ENCODE data around the gene VPS51. TPM values are rescaled to one million over a fixed set of nuclear protein-coding genes. Genes with fewer than 3 reads are reported as not detected.
"Not testable (repeated sequence)": the region's sequence is repeated elsewhere in the genome, so short reads cannot be mapped to it uniquely, and the experiment has no call there.

VPS51 gene
- total and polyA plus RNA-seq, 2 donors: 107 to 167 TPM

DNA sequence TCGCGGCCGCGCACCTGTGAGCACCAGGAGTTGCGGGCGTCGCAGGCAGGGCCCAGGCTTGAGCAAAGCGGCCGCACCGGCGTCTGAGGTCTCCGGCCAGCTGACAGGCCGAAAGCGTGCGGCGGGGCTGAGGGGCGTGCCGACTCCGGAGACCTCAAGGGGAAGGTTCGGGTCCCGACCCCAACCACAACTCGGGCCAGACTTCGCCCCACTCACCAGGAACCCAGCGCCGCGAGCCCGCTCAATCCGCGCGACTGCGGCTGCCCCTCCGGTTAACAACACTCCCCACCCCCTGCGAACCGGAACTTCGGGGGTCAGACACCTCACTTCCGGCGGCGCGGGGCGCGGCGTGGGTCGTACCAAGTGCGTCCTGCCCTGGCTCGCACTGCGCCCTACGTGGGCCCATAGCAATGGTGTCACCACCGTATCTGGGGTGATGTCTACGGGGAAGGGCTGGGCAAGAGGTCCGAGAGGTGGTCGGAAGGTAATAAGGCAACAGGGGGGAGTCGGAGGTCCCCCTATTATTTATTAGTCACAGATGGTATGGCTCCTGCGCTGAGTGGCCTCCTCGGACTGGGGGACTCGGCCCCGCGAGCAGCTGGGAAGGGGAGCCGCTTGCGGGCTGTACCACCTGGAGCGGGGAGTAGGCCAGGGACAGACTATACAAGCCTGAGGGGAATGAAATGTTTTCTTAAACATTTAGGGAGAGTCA, 38.4 kb downstream of the VPS51 start, which contains the start of gene SYVN1:
TSS of gene SYVN1 (minus strand) at position 280 of the 712 bp plus-strand sequence. CDS start 918 bp downstream, outside the sequence.
- H3K4me3 ChIP-seq (ENCODE audit: low read depth, low read length): peak within 1 kb of the TSS; percentile 87

DNA sequence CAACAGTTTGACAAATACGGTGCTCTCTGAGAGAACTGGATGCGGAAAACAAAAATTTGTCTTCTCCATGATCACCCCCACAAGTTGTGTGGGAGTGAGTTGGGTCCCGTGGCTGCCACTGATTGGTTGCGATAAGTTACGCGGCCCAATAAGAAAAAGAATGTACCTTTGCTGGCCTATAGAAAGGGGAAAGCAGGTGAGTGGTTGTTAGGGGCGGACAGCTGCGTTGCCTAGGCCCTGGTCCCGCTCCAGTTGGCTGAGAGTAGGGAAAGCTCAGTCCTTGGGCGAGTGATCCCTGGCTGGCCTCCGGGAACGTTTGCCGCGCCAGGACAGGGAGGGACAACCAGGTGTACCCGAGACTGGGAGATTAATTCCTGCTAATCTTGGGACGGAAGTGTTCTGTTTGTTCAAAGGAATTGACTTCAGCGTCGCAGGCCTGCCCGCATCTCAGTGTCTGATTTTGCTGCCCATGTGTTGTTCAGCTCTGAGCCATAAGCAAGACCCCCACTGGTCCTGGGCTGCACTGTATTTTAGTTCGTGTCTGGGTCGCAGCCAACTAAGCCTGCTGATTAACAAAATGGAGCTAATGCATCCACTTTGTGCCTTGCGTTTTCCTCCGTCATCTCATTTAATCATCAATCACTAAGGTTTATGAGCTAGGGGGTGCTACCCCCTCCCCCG, 39.1 kb downstream of the VPS51 start:
- Histone ChIP-seq H3K4me3 (ENCODE audit: low read depth, low read length) (peak overlapping the region; percentile 87), H3K4me1 (ENCODE audit: insufficient read depth) (no peaks in the 10 kb centered on the region), H3K36me3 (ENCODE audit: insufficient read depth) (peaks cover 4% of the 10 kb centered on the region), H3K27ac (ENCODE audit: low read depth) (peak overlapping the region; percentile 94)
- DNase-seq (ENCODE audit: extremely low spot score): peak; percentile 95
- 2% methylated on average over 24 of the region's 24 CpGs for WGBS

More for the DNA sequence above, 38.4 kb downstream of the VPS51 start, which contains the start of gene SYVN1:
- no peaks in the 10 kb centered on the region for H3K4me1 ChIP-seq (ENCODE audit: insufficient read depth)
- under 1% methylated on average over 60 of the region's 60 CpGs for WGBS
- peaks cover 11% of the 10 kb centered on the region for H3K36me3 ChIP-seq (ENCODE audit: insufficient read depth)
- H3K27ac ChIP-seq (ENCODE audit: low read depth): peak within 1 kb of the TSS; percentile 94
- DNase-seq (ENCODE audit: extremely low spot score): no peak

DNA sequence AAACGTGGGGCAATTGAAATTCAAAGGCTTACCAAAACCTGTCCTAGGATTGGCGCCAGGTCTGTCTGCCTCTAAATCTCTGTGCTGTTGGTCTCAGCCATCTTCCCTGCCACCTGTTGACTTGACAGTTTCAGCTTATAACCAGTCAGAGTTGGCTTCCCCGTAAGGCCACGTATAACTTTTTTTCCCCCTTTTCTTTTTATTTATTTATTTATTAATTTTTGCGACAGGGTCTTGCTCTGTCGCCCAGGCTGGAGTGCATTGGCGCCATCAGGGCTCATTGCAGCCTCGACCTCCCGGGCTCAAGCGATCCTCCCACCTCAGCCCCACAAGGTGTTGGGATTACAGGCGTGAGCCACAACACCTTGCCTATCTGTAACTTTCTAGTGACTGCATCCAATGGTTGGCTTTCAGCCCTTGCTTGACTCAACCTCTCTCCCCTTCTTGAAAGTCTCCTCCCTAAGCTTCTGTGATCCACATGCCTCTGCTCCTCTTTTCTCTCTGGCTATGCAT, 39.7 kb downstream of the VPS51 start:
- WGBS: 46% methylated on average over 11 of the region's 11 CpGs
- peaks cover 4% of the 10 kb centered on the region for H3K36me3 ChIP-seq (ENCODE audit: insufficient read depth)
- H3K4me3 ChIP-seq (ENCODE audit: low read depth, low read length): peak overlapping the region; percentile 87
- H3K4me1 ChIP-seq (ENCODE audit: insufficient read depth): no peaks in the 10 kb centered on the region
- H3K27ac ChIP-seq (ENCODE audit: low read depth): peak overlapping the region; percentile 62
- DNase-seq (ENCODE audit: extremely low spot score): no peak

DNA sequence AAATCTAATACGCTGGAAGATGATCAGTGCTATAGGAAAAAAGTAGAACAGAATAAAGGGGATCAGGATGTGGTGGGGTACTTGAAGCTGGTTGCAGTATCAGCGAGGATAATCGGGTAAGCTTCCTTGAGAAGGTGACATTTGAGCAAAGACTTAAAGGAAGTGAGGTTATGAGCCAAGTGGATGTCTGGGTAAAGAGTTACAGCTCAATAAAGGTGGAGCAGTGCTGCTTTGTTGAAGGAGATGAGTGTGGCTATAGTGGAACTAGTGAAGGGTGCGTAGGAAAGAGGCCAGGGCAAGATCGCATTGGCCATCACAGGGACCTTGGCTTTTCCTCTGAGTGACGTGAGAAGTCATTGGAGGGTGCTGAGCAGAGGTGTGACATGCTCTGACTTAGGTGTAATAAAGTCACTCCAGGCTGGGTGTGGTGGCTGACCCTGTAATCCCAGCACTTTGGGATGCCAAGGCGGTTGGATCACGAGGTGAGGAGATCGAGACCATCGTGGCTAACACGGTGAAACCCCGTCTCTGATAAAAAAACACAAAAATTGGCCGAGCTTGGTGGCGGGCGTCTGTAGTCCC, 40.6 kb downstream of the VPS51 start:
- 85% methylated on average over 15 of the region's 15 CpGs for WGBS
- no peak overlapping the region for H3K27ac ChIP-seq (ENCODE audit: low read depth)
- H3K4me1 ChIP-seq (ENCODE audit: insufficient read depth): no peaks in the 10 kb centered on the region
- no peaks in the 10 kb centered on the region for H3K36me3 ChIP-seq (ENCODE audit: insufficient read depth)
- H3K4me3 ChIP-seq (ENCODE audit: low read depth, low read length): no peak overlapping the region
- no peak for DNase-seq (ENCODE audit: extremely low spot score)

DNA sequence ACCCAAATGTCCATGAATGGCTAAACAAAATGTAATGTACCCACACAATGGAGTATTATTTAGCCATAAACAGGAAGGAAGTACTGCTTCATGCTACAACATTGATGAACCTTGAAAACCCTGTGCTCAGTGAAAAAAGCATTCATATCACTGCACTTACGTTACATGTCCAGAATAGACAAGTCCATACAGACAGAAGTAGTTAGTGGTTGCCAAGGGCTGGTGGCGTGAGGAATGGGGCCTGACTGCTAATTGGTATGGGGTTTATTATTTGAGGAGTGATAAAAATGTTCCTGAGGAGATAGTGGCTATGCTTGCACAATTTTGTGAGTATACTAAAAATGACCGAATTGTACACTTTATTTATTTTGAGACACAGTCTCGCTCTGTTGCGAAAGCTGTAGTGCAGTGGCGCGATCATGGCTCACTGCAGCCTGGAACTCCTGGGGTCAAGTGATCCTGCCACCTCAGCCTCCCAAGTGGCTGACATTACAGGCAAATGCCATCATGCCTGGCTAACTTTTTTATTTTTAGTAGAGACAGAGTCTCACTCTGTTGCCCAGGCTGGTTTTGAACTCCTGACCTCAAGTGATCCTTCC, 46.0 kb downstream of the VPS51 start:
- H3K4me1 ChIP-seq (ENCODE audit: insufficient read depth): peaks cover 2% of the 10 kb centered on the region
- H3K27ac ChIP-seq (ENCODE audit: low read depth): no peak overlapping the region
- WGBS: 81% methylated on average over 7 of the region's 7 CpGs
- H3K4me3 ChIP-seq (ENCODE audit: low read depth, low read length): no peak overlapping the region
- DNase-seq (ENCODE audit: extremely low spot score): no peak
- no peaks in the 10 kb centered on the region for H3K36me3 ChIP-seq (ENCODE audit: insufficient read depth)

DNA sequence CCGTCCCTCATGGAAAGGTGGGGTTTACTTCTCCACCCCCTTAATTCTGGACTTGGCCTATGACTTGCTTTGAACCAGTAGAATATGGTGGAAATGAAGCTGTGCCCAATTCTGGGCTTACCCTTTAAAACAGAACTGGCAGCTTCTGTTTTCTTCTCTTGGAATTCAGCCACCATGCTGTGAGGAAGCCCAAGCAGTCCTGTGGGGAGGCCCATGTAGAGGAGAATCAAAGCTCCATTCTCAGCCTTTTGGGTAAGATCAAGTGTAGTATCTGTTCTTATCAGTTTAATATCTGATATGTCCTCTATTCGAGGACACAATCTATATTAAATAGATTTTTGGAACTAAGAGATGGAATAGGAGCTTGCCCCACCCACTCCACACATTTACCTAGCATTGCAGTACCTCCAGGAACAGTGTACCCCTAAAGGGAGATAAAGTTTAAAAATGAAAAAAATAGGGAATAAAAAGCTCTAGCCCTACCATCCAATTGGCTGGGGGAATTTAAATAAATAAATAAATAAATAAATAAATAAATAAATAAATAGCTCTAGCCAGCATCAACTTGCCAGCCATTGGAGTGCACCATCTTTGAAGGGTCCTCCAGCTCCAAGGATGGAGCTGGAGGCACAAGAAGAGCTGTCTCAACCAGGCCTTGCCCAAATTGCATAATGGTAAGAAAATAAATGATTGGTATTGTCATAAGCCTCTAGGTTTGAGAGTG, 51.5 kb downstream of the VPS51 start:
- no peak overlapping the region for H3K27ac ChIP-seq (ENCODE audit: low read depth)
- no peak overlapping the region for H3K4me3 ChIP-seq (ENCODE audit: low read depth, low read length)
- DNase-seq (ENCODE audit: extremely low spot score): no peak
- H3K36me3 ChIP-seq (ENCODE audit: insufficient read depth): no peaks in the 10 kb centered on the region
- H3K4me1 ChIP-seq (ENCODE audit: insufficient read depth): peaks cover 2% of the 10 kb centered on the region
- 78% methylated on average over 2 of the region's 2 CpGs for WGBS

DNA sequence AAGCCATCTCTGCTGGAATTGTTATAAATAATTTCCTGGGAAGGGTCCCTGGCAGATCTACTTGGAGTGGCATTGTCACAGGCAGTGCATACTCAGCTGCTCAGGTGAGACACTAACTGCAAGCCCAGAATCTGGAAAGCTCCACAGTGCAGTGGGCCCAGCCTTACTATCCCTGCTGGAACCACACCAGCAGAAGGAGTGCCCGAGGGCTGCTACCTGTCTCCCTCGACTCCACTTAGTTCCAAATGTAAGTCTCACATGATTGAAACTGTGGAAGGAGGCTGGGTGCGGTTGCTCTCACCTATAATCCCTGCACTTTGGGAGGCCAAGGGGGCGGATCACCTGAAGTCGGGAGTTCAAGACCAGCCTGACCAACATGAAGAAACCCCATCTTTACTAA, 52.6 kb downstream of the VPS51 start:
- no peak overlapping the region for H3K4me3 ChIP-seq (ENCODE audit: low read depth, low read length)
- no peaks in the 10 kb centered on the region for H3K36me3 ChIP-seq (ENCODE audit: insufficient read depth)
- 88% methylated on average over 5 of the region's 5 CpGs for WGBS
- no peak overlapping the region for H3K27ac ChIP-seq (ENCODE audit: low read depth)
- DNase-seq (ENCODE audit: extremely low spot score): no peak
- peaks cover 2% of the 10 kb centered on the region for H3K4me1 ChIP-seq (ENCODE audit: insufficient read depth)

DNA sequence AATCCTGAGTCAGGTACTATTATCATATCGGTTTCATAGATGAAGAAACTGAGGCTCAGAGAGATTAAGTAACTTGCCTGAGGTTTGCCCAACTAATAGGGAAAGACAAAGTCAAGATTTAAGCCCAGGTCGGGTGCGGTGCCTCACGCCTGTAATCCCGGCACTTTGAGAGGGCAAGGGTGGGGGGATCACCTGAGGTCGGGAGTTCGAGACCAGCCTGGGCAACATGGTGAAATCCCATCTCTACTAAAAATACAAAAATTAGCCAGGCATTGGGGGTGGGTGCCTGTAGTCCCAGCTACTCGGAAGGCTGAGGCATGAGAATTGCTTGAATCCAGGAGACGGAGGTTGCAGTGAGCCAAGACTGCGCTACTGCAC, 54.1 kb downstream of the VPS51 start:
- not testable (repeated sequence) for H3K4me3 ChIP-seq (ENCODE audit: low read depth, low read length); H3K27ac ChIP-seq (ENCODE audit: low read depth); H3K4me1 ChIP-seq (ENCODE audit: insufficient read depth); DNase-seq (ENCODE audit: extremely low spot score); H3K36me3 ChIP-seq (ENCODE audit: insufficient read depth)
- WGBS: 68% methylated on average over 10 of the region's 10 CpGs

DNA sequence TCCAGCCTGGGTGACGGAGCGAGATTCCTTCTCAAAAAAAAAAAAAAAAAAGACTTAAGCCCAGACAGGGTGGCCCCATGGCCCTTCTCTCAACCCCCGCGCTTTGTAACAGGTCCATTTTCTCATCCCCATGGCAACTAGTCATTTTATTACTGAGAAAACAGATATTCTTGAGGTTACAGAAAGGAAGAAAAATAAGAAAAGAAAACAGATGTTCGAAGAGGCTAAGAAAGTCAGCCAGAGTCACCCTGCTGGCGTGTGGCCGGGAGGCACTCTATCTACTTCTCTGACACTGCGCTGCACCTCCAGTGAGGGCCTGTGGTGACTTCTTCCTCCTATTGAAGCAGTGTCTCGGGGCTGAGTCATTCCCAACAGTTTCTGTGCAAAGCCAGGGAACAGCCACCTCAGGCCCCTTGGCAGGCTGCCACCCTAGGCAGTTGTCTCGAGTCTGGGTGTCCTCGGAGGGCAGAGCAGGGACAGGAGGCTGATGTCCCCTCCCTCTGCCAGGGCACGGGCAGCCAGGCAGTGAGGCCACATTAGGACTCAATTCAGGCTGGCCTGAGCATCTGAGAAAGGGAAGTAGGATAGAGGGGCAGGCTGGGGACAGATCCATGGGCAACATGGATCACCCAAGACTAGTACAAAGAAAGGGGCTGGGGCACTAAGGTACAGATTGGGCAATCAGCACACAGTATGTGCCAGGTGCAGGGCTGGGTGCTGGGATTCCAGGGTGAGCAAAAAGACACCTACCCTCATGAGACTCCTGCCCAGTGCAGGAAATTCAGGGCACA, 54.7 kb downstream of the VPS51 start:
- DNase-seq (ENCODE audit: extremely low spot score): peak; percentile 60
- Histone ChIP-seq H3K27ac (ENCODE audit: low read depth) (no peak overlapping the region), H3K4me3 (ENCODE audit: low read depth, low read length) (no peak overlapping the region), H3K36me3 (ENCODE audit: insufficient read depth) (no peaks in the 10 kb centered on the region), H3K4me1 (ENCODE audit: insufficient read depth) (peaks cover 2% of the 10 kb centered on the region)
- WGBS: 18% methylated on average over 12 of the region's 12 CpGs

DNA sequence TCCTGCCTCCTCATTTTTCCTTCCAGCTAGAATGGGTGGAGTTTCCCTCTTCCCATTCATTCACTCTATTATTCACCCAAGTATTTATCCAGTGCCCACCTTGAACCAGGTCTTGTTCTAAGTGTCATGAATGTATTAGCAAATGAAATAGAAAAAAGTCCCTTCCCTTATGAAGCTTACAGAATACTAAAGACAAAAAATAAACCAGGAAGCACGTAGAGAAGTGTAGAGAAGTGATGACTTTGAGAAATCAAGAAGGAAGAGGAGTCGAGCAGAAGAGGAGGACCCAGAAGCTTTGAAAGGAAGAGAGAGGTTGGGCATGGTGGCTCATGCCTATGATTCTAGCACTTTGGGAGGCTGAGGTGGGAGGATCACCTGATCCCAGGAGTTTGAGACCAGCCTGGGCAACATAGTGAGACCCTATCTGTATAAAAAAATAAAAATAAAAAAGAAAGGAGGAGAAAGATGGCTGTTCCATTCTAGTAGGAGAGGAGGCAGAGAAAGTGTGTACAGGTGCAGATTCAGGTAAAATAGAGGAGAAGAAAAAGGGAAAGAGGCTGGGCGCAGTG, 55.4 kb downstream of the VPS51 start:
- no peak overlapping the region for H3K27ac ChIP-seq (ENCODE audit: low read depth)
- 62% methylated on average over 3 of the region's 3 CpGs for WGBS
- no peak for DNase-seq (ENCODE audit: extremely low spot score)

DNA sequence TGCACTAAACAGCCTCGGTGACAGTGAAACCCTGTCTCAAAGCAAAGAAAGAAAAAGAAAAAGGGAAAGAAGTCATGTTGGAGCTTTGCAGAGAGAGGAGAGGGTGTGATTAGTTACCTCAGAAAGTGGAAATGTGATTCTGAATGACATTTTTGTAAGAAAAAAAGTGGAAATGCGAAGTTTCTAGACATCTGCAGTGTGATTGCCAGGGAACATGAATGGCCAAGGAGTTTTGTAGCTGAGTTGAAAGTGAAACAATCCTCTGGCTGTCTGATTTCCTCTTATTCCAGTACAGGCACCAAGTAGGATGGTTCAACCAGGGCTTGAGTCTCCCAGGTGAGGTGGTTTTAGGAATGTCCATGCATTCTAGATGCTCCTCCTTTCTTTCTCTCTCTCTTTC, 56.1 kb downstream of the VPS51 start:
- no peak overlapping the region for H3K27ac ChIP-seq (ENCODE audit: low read depth)
- WGBS: 67% methylated on average over 2 of the region's 2 CpGs

More for the DNA sequence above, 55.4 kb downstream of the VPS51 start:
- H3K4me1 ChIP-seq (ENCODE audit: insufficient read depth): peaks cover 2% of the 10 kb centered on the region
- no peak overlapping the region for H3K4me3 ChIP-seq (ENCODE audit: low read depth, low read length)
- H3K36me3 ChIP-seq (ENCODE audit: insufficient read depth): no peaks in the 10 kb centered on the region

DNA sequence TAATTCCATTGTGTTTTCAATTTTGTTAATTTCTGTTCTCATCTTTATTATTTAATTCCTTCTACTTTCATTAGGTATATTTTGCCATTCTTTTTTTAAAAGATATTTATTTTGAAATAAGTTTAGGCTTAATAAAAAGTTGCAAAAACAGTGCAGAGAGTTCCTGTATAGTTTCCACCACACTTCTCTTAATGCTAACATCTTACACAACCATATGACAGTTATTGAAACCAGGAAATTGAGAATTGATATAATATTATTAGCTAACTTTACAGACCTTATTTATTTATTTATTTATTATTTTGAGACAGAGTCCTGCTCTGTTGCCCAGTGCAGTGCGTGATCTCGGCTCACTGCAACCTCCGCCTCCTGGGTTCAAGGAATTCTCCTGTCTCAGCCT, 60.2 kb downstream of the VPS51 start:
- WGBS: 95% methylated on average over 3 of the region's 3 CpGs
- Histone ChIP-seq H3K27ac (ENCODE audit: low read depth) (no peak overlapping the region), H3K36me3 (ENCODE audit: insufficient read depth) (no peaks in the 10 kb centered on the region), H3K4me3 (ENCODE audit: low read depth, low read length) (no peak overlapping the region), H3K4me1 (ENCODE audit: insufficient read depth) (no peaks in the 10 kb centered on the region)
- no peak for DNase-seq (ENCODE audit: extremely low spot score)

More for the DNA sequence above, 56.1 kb downstream of the VPS51 start:
- Histone ChIP-seq H3K36me3 (ENCODE audit: insufficient read depth) (no peaks in the 10 kb centered on the region), H3K4me1 (ENCODE audit: insufficient read depth) (no peaks in the 10 kb centered on the region), H3K4me3 (ENCODE audit: low read depth, low read length) (no peak overlapping the region)
- no peak for DNase-seq (ENCODE audit: extremely low spot score)

All from urinary bladder (tissue), 4 donors.